ENCODE data around the gene APCDD1L. TPM values are rescaled to one million over a fixed set of nuclear protein-coding genes. Genes with fewer than 3 reads are reported as not detected.

Gene APCDD1L
- total and polyA plus RNA-seq, 4 donors = 0.04 TPM; not detected in 3

GRCh38 chr20:58536289-58536688 lies 21.1 kb upstream of the APCDD1L start:
- Histone ChIP-seq H3K27ac (ENCODE audit: low read depth in 1 of 2, low read length in 2 of 2) (no peak overlapping the region), H3K4me3 (ENCODE audit: low read depth in 1 of 3, low read length in 3 of 3) (no peak overlapping the region), H3K27me3 (ENCODE audit: control insufficient read depth in 4 of 4, insufficient read depth in 4 of 4, low read length in 3 of 4) (no peaks in the 10 kb centered on the region), H3K36me3 (ENCODE audit: control insufficient read depth in 4 of 4, insufficient read depth in 3 of 4, low read depth in 1 of 4, low read length in 3 of 4) (peaks cover 0 to under 1% (median 0%) of the 10 kb centered on the region in 4 donors), H3K9ac (ENCODE audit: low read depth in 1 of 2, low read length in 2 of 2) (no peak overlapping the region), H3K4me1 (ENCODE audit: control insufficient read depth in 4 of 4, insufficient read depth in 4 of 4, low read length in 3 of 4) (no peaks in the 10 kb centered on the region), H3K9me3 (ENCODE audit: control insufficient read depth in 4 of 4, low read length in 3 of 4) (peaks cover 1 to 33% (median 12%) of the 10 kb centered on the region in 4 donors)
- DNase-seq (ENCODE audit: low spot score) = no peak
- no peak for TF ChIP-seq NR2F2 (IDR thresholded peaks at IDR 0.05)
- no peak for TF ChIP-seq CTCF (IDR thresholded peaks at IDR 0.05; ENCODE audit: low read depth, low read length, missing input control)
- no peak for TF ChIP-seq GABPA (IDR thresholded peaks at IDR 0.05 in 1 of 2, conservative IDR thresholded peaks at IDR 0.05 in 1 of 2)
- TF ChIP-seq RXRA (IDR thresholded peaks at IDR 0.05) = no peak
- TF ChIP-seq EGR1 (IDR thresholded peaks at IDR 0.05; ENCODE audit: low read depth in 2 of 2) = no peak
- no peak for TF ChIP-seq YY1 (IDR thresholded peaks at IDR 0.05)
- TF ChIP-seq, protein P1, sequence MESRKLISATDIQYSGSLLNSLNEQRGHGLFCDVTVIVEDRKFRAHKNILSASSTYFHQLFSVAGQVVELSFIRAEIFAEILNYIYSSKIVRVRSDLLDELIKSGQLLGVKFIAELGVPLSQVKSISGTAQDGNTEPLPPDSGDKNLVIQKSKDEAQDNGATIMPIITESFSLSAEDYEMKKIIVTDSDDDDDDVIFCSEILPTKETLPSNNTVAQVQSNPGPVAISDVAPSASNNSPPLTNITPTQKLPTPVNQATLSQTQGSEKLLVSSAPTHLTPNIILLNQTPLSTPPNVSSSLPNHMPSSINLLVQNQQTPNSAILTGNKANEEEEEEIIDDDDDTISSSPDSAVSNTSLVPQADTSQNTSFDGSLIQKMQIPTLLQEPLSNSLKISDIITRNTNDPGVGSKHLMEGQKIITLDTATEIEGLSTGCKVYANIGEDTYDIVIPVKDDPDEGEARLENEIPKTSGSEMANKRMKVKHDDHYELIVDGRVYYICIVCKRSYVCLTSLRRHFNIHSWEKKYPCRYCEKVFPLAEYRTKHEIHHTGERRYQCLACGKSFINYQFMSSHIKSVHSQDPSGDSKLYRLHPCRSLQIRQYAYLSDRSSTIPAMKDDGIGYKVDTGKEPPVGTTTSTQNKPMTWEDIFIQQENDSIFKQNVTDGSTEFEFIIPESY (IDR thresholded peaks at IDR 0.05) = no peak
- TF ChIP-seq, protein P2, sequence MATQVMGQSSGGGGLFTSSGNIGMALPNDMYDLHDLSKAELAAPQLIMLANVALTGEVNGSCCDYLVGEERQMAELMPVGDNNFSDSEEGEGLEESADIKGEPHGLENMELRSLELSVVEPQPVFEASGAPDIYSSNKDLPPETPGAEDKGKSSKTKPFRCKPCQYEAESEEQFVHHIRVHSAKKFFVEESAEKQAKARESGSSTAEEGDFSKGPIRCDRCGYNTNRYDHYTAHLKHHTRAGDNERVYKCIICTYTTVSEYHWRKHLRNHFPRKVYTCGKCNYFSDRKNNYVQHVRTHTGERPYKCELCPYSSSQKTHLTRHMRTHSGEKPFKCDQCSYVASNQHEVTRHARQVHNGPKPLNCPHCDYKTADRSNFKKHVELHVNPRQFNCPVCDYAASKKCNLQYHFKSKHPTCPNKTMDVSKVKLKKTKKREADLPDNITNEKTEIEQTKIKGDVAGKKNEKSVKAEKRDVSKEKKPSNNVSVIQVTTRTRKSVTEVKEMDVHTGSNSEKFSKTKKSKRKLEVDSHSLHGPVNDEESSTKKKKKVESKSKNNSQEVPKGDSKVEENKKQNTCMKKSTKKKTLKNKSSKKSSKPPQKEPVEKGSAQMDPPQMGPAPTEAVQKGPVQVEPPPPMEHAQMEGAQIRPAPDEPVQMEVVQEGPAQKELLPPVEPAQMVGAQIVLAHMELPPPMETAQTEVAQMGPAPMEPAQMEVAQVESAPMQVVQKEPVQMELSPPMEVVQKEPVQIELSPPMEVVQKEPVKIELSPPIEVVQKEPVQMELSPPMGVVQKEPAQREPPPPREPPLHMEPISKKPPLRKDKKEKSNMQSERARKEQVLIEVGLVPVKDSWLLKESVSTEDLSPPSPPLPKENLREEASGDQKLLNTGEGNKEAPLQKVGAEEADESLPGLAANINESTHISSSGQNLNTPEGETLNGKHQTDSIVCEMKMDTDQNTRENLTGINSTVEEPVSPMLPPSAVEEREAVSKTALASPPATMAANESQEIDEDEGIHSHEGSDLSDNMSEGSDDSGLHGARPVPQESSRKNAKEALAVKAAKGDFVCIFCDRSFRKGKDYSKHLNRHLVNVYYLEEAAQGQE (IDR thresholded peaks at IDR 0.05) = no peak
- TF ChIP-seq SP1 (IDR thresholded peaks at IDR 0.05) = no peak
- no peak for TF ChIP-seq HNF4G (IDR thresholded peaks at IDR 0.05)
- TF ChIP-seq TAF1 (conservative IDR thresholded peaks at IDR 0.05) = no peak
- no peak for TF ChIP-seq FOXA2 (IDR thresholded peaks at IDR 0.05)
- no peak for TF ChIP-seq JUND (IDR thresholded peaks at IDR 0.05)
- no peak for TF ChIP-seq HNF4A (conservative IDR thresholded peaks at IDR 0.05)
- no peak for TF ChIP-seq FOXA1 (IDR thresholded peaks at IDR 0.05)
- TF ChIP-seq MAX (IDR thresholded peaks at IDR 0.05) = no peak
- TF ChIP-seq, protein P3, sequence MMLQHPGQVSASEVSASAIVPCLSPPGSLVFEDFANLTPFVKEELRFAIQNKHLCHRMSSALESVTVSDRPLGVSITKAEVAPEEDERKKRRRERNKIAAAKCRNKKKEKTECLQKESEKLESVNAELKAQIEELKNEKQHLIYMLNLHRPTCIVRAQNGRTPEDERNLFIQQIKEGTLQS (IDR thresholded peaks at IDR 0.05) = no peak
- no peak for TF ChIP-seq RAD21 (IDR thresholded peaks at IDR 0.05)
- WGBS = 90% methylated on average over 3 of the region's 3 CpGs
